Omental fat pad (tissue), 4 donors: ENCODE measurements around the gene SPACDR. TPM values are rescaled to one million over a fixed set of nuclear protein-coding genes. Genes with fewer than 3 reads are reported as not detected.

Experiments
- ATAC-seq: fragments of 150-250 bp; one replicate; pipeline ENCODE4 v1.9.1; 2016; ENCODE audit warnings: mild to moderate bottlenecking, moderate library complexity; ENCODE audit not compliant: low FRiP score
- DNase-seq: peaks from one replicate; pipeline ENCODE4 v3.0.0-alpha.2; 2019; ENCODE audit warnings: low spot score
- CTCF ChIP-seq, 3 donors: fragments of 450-650 bp; IDR thresholded peaks; one replicate each; pipeline ENCODE4 v1.5.1; 2016 to 2017; ENCODE audit warnings: antibody characterized with exemption in 3 of 3, mild to moderate bottlenecking in 3 of 3, moderate library complexity in 2 of 3
- total RNA-seq, 4 donors: library from RNA; depleted of rRNA; stranded (reverse); fragments of >200 nt; gene quantifications; one replicate each; pipeline ENCODE4 v1.1.0, GENCODE V29; 2016

Gene SPACDR
- total RNA-seq, 4 donors from 2014 or later: 0.84 to 1.3 TPM; not detected in 2

DNA sequence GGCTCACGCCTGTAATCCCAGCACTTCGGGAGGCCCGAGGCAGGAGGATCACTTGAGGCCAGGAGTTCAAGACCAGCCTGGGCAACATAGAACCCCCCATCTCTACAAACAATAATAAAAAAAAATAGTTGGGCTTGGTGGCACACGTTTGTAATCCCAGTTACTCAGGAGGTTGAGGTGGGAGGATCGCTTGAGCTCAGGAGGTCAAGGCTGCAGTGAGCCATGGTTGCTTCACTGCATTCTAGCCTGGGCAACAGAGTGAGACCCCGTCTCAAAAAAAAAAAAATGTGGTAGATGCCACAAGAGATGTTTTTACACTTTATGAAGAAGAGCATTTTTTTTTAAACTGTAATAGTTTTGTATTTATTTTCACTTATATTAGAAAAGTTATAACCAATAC, 32.4 kb upstream of the SPACDR start:
- no peak for TF ChIP-seq CTCF (IDR thresholded peaks at IDR 0.05)
- ATAC-seq (no peak), DNase-seq (no peak)

DNA sequence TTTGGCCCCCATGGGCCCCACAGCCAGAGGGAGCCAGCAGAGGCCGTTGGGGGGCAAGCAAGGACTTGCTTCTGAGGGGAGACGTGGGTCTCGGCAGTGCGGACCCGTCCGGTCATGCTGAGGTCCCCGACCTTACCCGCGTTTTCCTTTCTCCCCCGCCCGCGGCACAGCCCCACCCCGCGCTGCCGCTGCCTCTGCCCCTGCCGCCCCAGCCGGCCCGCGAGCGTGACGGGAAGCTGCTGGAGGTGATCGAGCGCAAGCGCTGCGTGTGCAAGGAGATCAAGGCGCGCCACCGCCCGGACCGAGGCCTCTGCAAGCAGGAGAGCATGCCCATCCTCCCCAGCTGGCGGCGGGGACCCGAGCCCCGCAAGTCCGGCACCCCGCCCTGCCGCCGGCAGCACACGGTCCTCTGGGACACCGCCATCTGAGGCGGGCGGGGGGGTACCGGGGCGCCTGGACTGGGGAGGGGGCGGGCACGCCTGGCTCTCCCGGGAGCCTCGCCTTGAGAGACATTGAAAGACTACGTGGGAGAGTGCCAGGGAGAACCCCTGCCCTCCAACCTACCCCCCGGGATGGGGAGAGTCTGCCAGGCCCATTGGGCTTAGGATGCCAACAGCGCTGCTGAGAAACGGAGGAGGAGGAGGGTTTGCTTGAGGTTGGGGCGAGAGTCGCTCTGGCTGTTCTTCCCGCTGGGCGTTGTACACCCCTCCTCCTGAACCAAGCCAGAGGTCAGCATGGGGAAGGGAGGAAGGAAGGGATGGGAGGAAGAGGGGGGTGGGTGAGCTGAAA, 29.6 kb upstream of the SPACDR start:
- ATAC-seq (peak; percentile 56), DNase-seq (no peak)
- TF ChIP-seq CTCF (IDR thresholded peaks at IDR 0.05): no peak

GRCh38 chr7:100492738-100493475, 28.8 kb upstream of the SPACDR start:
- no peak for TF ChIP-seq CTCF (IDR thresholded peaks at IDR 0.05)
- ATAC-seq: no peak

DNA sequence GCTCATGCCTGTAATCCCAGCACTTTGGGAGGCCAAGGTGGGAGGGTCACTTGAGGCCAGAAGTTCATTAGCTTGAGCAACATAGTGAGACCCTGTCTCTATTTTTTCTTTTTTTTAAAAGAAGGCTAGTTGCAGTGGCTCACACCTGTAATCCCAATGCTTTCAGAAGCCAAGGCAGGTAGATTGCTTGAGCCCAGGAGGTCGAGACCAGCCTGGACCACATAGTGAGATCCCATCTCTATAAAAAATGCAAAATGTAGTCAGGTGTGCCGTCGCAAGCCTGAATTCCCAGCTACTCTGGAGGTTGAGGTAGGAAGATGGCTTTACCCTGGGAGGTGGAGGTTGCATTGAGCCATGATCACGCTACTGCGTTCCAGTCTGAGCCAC, 27.1 kb upstream of the SPACDR start:
- ATAC-seq (no peak), DNase-seq (no peak)
- TF ChIP-seq CTCF (IDR thresholded peaks at IDR 0.05): no peak

More at GRCh38 chr7:100492738-100493475, 28.8 kb upstream of the SPACDR start:
- no peak for DNase-seq

DNA sequence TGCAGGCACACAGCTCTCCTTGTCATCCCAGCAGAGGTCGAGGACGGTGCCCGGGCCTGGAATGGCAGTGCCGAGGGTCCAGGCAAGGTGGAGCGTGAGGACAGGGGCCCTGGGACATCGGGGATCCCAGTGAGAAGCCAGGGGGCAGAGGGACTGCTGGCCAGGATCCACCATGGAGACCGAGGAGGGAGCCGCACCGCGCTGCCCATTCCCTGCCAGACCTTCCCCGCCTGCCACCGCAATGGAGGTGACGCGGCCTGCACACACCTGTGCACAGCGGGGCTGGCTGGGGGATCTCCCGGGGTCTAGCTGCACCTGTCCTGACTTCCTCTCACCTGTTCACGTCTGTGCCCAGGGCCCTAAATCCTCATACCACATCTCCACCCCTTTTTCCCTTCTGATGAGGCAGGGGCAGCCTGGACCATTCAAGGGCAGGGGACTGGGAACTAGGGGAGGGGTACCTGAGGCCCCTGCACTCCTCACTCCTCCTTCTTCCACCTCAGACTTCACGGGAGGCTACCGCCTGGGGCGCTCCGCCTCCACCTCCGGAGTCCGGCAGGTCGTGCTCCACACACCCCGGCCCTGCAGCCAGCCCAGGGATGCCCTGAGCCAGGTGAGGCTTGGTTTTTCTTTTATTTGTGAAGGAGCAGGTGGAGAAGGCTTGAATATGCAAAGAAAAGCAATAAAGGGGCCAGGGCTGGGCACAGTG, 26.6 kb upstream of the SPACDR start:
- DNase-seq (no peak), ATAC-seq (no peak)
- TF ChIP-seq CTCF (IDR thresholded peaks at IDR 0.05): no peak

DNA sequence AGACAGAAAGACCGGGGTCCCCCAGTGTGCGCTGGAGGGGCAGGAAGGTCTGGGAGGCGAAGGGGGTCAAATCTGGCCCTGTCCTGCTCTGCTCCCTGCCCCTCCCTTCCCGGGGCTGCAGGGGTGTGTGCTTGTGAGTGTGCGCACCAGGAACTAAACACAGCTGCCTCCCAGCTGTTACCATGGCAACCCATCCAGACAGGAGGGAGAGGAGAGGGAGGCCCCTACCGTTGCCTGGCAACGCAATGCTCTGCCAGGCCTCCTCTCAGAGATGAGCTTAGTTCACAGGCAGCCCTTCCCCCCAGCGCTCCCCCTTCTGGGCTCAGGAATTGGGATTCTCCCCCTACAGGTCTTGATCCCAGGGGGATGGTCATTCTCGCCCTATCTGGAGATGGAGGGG, 25.8 kb upstream of the SPACDR start:
- no peak for TF ChIP-seq CTCF (IDR thresholded peaks at IDR 0.05)
- ATAC-seq (no peak), DNase-seq (no peak)
